GM18951 (cell line): ENCODE data around the gene UBTF.
A peak's percentile ranks its signal among the peaks of the same experiment; 100 is the strongest.

Source experiments
- POLR2A ChIP-seq: IDR thresholded peaks from 4 replicates; pipeline ENCODE4 v1.6.1; 2011; ENCODE audit warnings: mild to moderate bottlenecking; ENCODE audit not compliant: insufficient read length, insufficient read depth; ENCODE audit errors: extremely low read depth
- in situ Hi-C: fragments of 300-500 bp; cut with MboI; formaldehyde crosslinking; loops from one replicate; pipeline ENCODE4 v1.12.0; 2022; ENCODE audit warnings: low sequenced_read_pairs, mixed read lengths, inconsistent platforms; ENCODE audit not compliant: unreplicated experiment

Gene UBTF

GRCh38 chr17:44191941-44192496 lies 27.5 kb downstream of the UBTF start:
- in situ Hi-C loops, result no loop called here
- peak; percentile 28 for TF ChIP-seq POLR2A

- in situ Hi-C loops, result no loop called here
- TF ChIP-seq POLR2A, result no peak
Observed at GRCh38 chr17:44191369-44191768, 28.1 kb downstream of the UBTF start.

GRCh38 chr17:44190481-44190880 lies 29.0 kb downstream of the UBTF start:
- in situ Hi-C loops, result no loop called here

GRCh38 chr17:44188576-44189403 lies 30.7 kb downstream of the UBTF start:
- TF ChIP-seq POLR2A, result no peak
- in situ Hi-C loops, result no loop called here

More at GRCh38 chr17:44190481-44190880, 29.0 kb downstream of the UBTF start:
- no peak for TF ChIP-seq POLR2A

- in situ Hi-C loops, result no loop called here
- peak; percentile 21 for TF ChIP-seq POLR2A
Observed at GRCh38 chr17:44187131-44187899, 32.2 kb downstream of the UBTF start.

- peak; percentile 93 for TF ChIP-seq POLR2A
- in situ Hi-C loops, result no loop called here
Observed at GRCh38 chr17:44186307-44187130, 33.0 kb downstream of the UBTF start, which contains the start of gene TMUB2. TMUB2 (plus strand) TSS chr17:44186972; CDS start chr17:44187709, 737 bp downstream.

GRCh38 chr17:44184212-44184810 lies 35.2 kb downstream of the UBTF start:
- in situ Hi-C loops, result no loop called here

GRCh38 chr17:44183024-44183423 lies 36.5 kb downstream of the UBTF start:
- no peak for TF ChIP-seq POLR2A
- in situ Hi-C loops, result no loop called here

More at GRCh38 chr17:44184212-44184810, 35.2 kb downstream of the UBTF start:
- TF ChIP-seq POLR2A, result no peak

GRCh38 chr17:44178133-44178532 lies 41.3 kb downstream of the UBTF start:
- no peak for TF ChIP-seq POLR2A
- in situ Hi-C loops, result no loop called here

GRCh38 chr17:44177640-44178039 lies 41.8 kb downstream of the UBTF start:
- TF ChIP-seq POLR2A, result no peak
- in situ Hi-C loops, result no loop called here

- TF ChIP-seq POLR2A, result no peak
Observed at GRCh38 chr17:44176671-44177501, 42.6 kb downstream of the UBTF start.

More at GRCh38 chr17:44176671-44177501, 42.6 kb downstream of the UBTF start:
- in situ Hi-C loops, result no loop called here
